Measurements from ENCODE around the gene CCDC40.
"Not testable (repeated sequence)": the region's sequence is repeated elsewhere in the genome, so short reads cannot be mapped to it uniquely, and the experiment has no call there.

CCDC40 gene

GRCh38 chr17:80082403-80083135, 46.1 kb downstream of the CCDC40 start:
- DNase-seq (ENCODE audit: low read depth in 2 of 2) = peak; percentile 51 to 52

GRCh38 chr17:80083136-80083661, 46.8 kb downstream of the CCDC40 start:
- DNase-seq (ENCODE audit: low read depth in 2 of 2) = no peak

GRCh38 chr17:80084773-80085172, 48.3 kb downstream of the CCDC40 start:
- DNase-seq (ENCODE audit: low read depth in 2 of 2) = no peak

- DNase-seq (ENCODE audit: low read depth in 2 of 2) = no peak
Observed at GRCh38 chr17:80086081-80086480, 49.6 kb downstream of the CCDC40 start.

- no peak for DNase-seq (ENCODE audit: low read depth in 2 of 2)
Observed at GRCh38 chr17:80086616-80087015, 50.2 kb downstream of the CCDC40 start.

GRCh38 chr17:80087346-80088265, 51.2 kb downstream of the CCDC40 start:
- no peak for DNase-seq (ENCODE audit: low read depth in 2 of 2)

- no peak for DNase-seq (ENCODE audit: low read depth in 2 of 2)
Observed at GRCh38 chr17:80089762-80090161, 53.3 kb downstream of the CCDC40 start.

GRCh38 chr17:80090164-80090563, 53.7 kb downstream of the CCDC40 start:
- not testable (repeated sequence) for DNase-seq (ENCODE audit: low read depth in 2 of 2)

GRCh38 chr17:80091376-80091775, 54.9 kb downstream of the CCDC40 start:
- no peak for DNase-seq (ENCODE audit: low read depth in 2 of 2)

GRCh38 chr17:80092959-80093358, 56.5 kb downstream of the CCDC40 start:
- DNase-seq (ENCODE audit: low read depth in 2 of 2) = no peak

GRCh38 chr17:80095038-80095843, 58.8 kb downstream of the CCDC40 start:
- DNase-seq (ENCODE audit: low read depth in 2 of 2) = no peak

- no peak for DNase-seq (ENCODE audit: low read depth in 2 of 2)
Observed at GRCh38 chr17:80095844-80096475, 59.5 kb downstream of the CCDC40 start.

- no peak for DNase-seq (ENCODE audit: low read depth in 2 of 2)
Observed at GRCh38 chr17:80096561-80097021, 60.1 kb downstream of the CCDC40 start.

- no peak for DNase-seq (ENCODE audit: low read depth in 2 of 2)
Observed at GRCh38 chr17:80097127-80097621, 60.7 kb downstream of the CCDC40 start.

- DNase-seq (ENCODE audit: low read depth in 2 of 2) = no peak
Observed at GRCh38 chr17:80097844-80098691, 61.6 kb downstream of the CCDC40 start.

GRCh38 chr17:80099291-80100034, 63.0 kb downstream of the CCDC40 start:
- DNase-seq (ENCODE audit: low read depth in 2 of 2) = no peak

GRCh38 chr17:80100035-80100323, 63.5 kb downstream of the CCDC40 start:
- DNase-seq (ENCODE audit: low read depth in 2 of 2) = no peak

GRCh38 chr17:80101011-80101945, 64.8 kb downstream of the CCDC40 start, which contains the start of gene GAA:
Gene GAA (plus strand): TSS chr17:80101581. CDS start chr17:80104587, 3,006 bp downstream.
- peak; percentile 80 for DNase-seq (ENCODE audit: low read depth in 2 of 2)

Measured in activated CD4-positive, alpha-beta T cell treated with anti-CD3 and anti-CD28 coated beads for 24 hours (primary cell).